Breast epithelium (tissue), 4 donors: Measurements from ENCODE around the gene TRIP6. TPM values are rescaled to one million over a fixed set of nuclear protein-coding genes. Genes with fewer than 3 reads are reported as not detected.
A peak's percentile ranks its signal among the peaks of the same experiment; 100 is the strongest.

Source experiments
- DNase-seq, 2 donors: peaks; one replicate each; pipeline ENCODE4 v3.0.0-alpha.2; 2019; ENCODE audit warnings: low spot score in 2 of 2
- H3K27ac ChIP-seq, 2 donors: fragments of 200-600 bp; sonication (generic) in 1 of 2; one replicate each; pipeline ENCODE4 v1.5.1; 2016 to 2019; ENCODE audit warnings: mild to moderate bottlenecking in 1 of 2
- H3K27me3 ChIP-seq, 2 donors: fragments of 200-600 bp; sonication (generic) in 1 of 2; one replicate each; pipeline versions ENCODE4 v1.5.1 to v1.6.0; 2017 to 2019; ENCODE audit warnings: control low read depth in 1 of 2, mild to moderate bottlenecking in 1 of 2
- H3K36me3 ChIP-seq: fragments of 200-600 bp; one replicate; pipeline ENCODE4 v1.5.1; 2019
- H3K4me1 ChIP-seq, 2 donors: fragments of 200-600 bp; sonication (generic); one replicate each; pipeline ENCODE4 v1.5.1; 2016 to 2019; ENCODE audit warnings: control low read depth in 1 of 2
- H3K4me3 ChIP-seq, 3 donors: fragments of 200-600 bp; sonication (generic); 1 replicate in 2 of 3; 2 replicates in 1 of 3; pipeline ENCODE4 v1.5.1; 2016 to 2019; ENCODE audit warnings: mild to moderate bottlenecking in 3 of 3, moderate library complexity in 2 of 3
- H3K9me3 ChIP-seq, 2 donors: fragments of 200-600 bp; sonication (generic) in 1 of 2; one replicate each; pipeline ENCODE4 v1.5.1; 2016 to 2019; ENCODE audit warnings: control low read depth in 1 of 2
- CTCF ChIP-seq, 3 donors: fragments of 450-650 bp; IDR thresholded peaks; one replicate each; pipeline ENCODE4 v1.5.1; 2016 to 2017; ENCODE audit warnings: antibody characterized with exemption in 3 of 3, mild to moderate bottlenecking in 3 of 3, moderate library complexity in 3 of 3
- POLR2A ChIP-seq: fragments of 450-650 bp; IDR thresholded peaks from one replicate; pipeline ENCODE4 v1.6.1; 2016; ENCODE audit warnings: antibody characterized with exemption, mild to moderate bottlenecking, moderate library complexity
- POLR2AphosphoS5 ChIP-seq, 3 donors: sonication (generic); formaldehyde crosslinking; IDR thresholded peaks; one replicate each; pipeline ENCODE4 v1.6.1; 2017; ENCODE audit warnings: antibody characterized with exemption in 3 of 3
- intact Hi-C: fragments of 100-400 bp; cut with DNase I; formaldehyde crosslinking; loops from one replicate; pipeline ENCODE4 v1.15.1; 2023; ENCODE audit warnings: low total_unique reads
- total RNA-seq, 3 donors: library from RNA; depleted of rRNA; stranded (reverse); fragments of >200 nt; gene quantifications; one replicate each; pipeline ENCODE4 v1.1.0, GENCODE V29; 2016

TRIP6 gene
- total RNA-seq, 3 donors from 2014 or later, result 45.3 to 62.8 (median 49.8) TPM

GRCh38 chr7:100826514-100827329, 40.5 kb upstream of the TRIP6 start:
- TF ChIP-seq POLR2A (no peak), POLR2AphosphoS5 (IDR thresholded peaks at IDR 0.05) (no peak), CTCF (IDR thresholded peaks at IDR 0.05) (no peak)
- no peak for DNase-seq
- no peaks in the 10 kb centered on the region for H3K36me3 ChIP-seq
- intact Hi-C loops, result no loop called here
- no peaks in the 10 kb centered on the region for H3K27me3 ChIP-seq
- no peaks in the 10 kb centered on the region for H3K9me3 ChIP-seq
- peak overlapping the region; percentile 66 to 77 (median 66) for H3K4me3 ChIP-seq
- H3K27ac ChIP-seq, result peak overlapping the region; percentile 79 to 89
- no peaks in the 10 kb centered on the region for H3K4me1 ChIP-seq

GRCh38 chr7:100827330-100828226, 39.6 kb upstream of the TRIP6 start, which contains the start of gene EPHB4:
Gene EPHB4, minus strand, starts transcription at chr7:100827523. Its CDS starts 493 bp downstream, at chr7:100827030.
- TF ChIP-seq CTCF (IDR thresholded peaks at IDR 0.05) (peak in 1 of 3 donors; percentile 7), POLR2A (no peak), POLR2AphosphoS5 (IDR thresholded peaks at IDR 0.05) (peak in 1 of 3 donors; percentile 28)
- intact Hi-C loops, result no loop called here

GRCh38 chr7:100829150-100829716, 38.0 kb upstream of the TRIP6 start:
- H3K4me3 ChIP-seq, result no peak overlapping the region
- H3K4me1 ChIP-seq, result no peaks in the 10 kb centered on the region
- H3K27ac ChIP-seq, result no peak overlapping the region
- DNase-seq, result no peak
- H3K9me3 ChIP-seq, result no peaks in the 10 kb centered on the region
- H3K36me3 ChIP-seq, result no peaks in the 10 kb centered on the region
- H3K27me3 ChIP-seq, result no peaks in the 10 kb centered on the region
- no peak for TF ChIP-seq POLR2A
- TF ChIP-seq CTCF (IDR thresholded peaks at IDR 0.05), result no peak
- TF ChIP-seq POLR2AphosphoS5 (IDR thresholded peaks at IDR 0.05), result peak in 1 of 3 donors; percentile 37
- intact Hi-C loops, result no loop called here

More at GRCh38 chr7:100827330-100828226, 39.6 kb upstream of the TRIP6 start, which contains the start of gene EPHB4:
- Histone ChIP-seq H3K27me3 (no peaks in the 10 kb centered on the region), H3K36me3 (no peaks in the 10 kb centered on the region), H3K27ac (peak within 1 kb of the TSS; percentile 79 to 89), H3K9me3 (no peaks in the 10 kb centered on the region), H3K4me3 (peak within 1 kb of the TSS; percentile 66 to 77 (median 66)), H3K4me1 (no peaks in the 10 kb centered on the region)
- DNase-seq, result peak; percentile 64 to 76

GRCh38 chr7:100830396-100830795, 36.8 kb upstream of the TRIP6 start:
- intact Hi-C loops, result loop anchor here (1.0 kb wide), 1 partner anchor 27 kb away; no protein-coding TSS in a partner anchor
- H3K27me3 ChIP-seq, result no peaks in the 10 kb centered on the region
- no peaks in the 10 kb centered on the region for H3K9me3 ChIP-seq
- no peak for TF ChIP-seq POLR2AphosphoS5 (IDR thresholded peaks at IDR 0.05)
- TF ChIP-seq POLR2A, result no peak
- TF ChIP-seq CTCF (IDR thresholded peaks at IDR 0.05), result no peak
- no peaks in the 10 kb centered on the region for H3K36me3 ChIP-seq
- H3K4me3 ChIP-seq, result no peak overlapping the region
- DNase-seq, result no peak
- H3K4me1 ChIP-seq, result no peaks in the 10 kb centered on the region
- no peak overlapping the region for H3K27ac ChIP-seq
